Activated CD4-positive, alpha-beta memory T cell treated with anti-CD3 and anti-CD28 coated beads for 36 hours (primary cell): ENCODE data around the gene OST4. TPM values are rescaled to one million over a fixed set of nuclear protein-coding genes. Genes with fewer than 3 reads are reported as not detected.

ENCODE experiments used
- CTCF ChIA-PET: fragments of 350-600 bp; sonication (Branson Sonifier 250); formaldehyde crosslinking; loops from one replicate; lab custom pipeline; 2021; ENCODE audit warnings: antibody characterized with exemption, inconsistent platforms; lab: Charles Lee
- POLR2A ChIA-PET: fragments of 350-600 bp; sonication (Branson Sonifier 250); formaldehyde crosslinking; loops from one replicate; lab custom pipeline; 2021; ENCODE audit warnings: antibody characterized with exemption; lab: Charles Lee
- DNase-seq: peaks from one replicate; pipeline ENCODE4 v3.0.0-alpha.2; 2020
- H3K27ac Mint-ChIP-seq: one replicate; pipeline ENCODE4 v1.8.0; 2021; ENCODE audit warnings: mixed read lengths
- H3K27me3 Mint-ChIP-seq: one replicate; pipeline ENCODE4 v1.8.0; 2021; ENCODE audit warnings: mixed read lengths
- H3K36me3 Mint-ChIP-seq: one replicate; pipeline ENCODE4 v1.8.0; 2021; ENCODE audit warnings: mixed read lengths
- H3K4me1 Mint-ChIP-seq: one replicate; pipeline ENCODE4 v1.8.0; 2021; ENCODE audit warnings: low read depth, mixed read lengths
- H3K4me3 Mint-ChIP-seq: one replicate; pipeline ENCODE4 v1.8.0; 2021; ENCODE audit warnings: mild to moderate bottlenecking, mixed read lengths
- H3K9me3 Mint-ChIP-seq: one replicate; pipeline ENCODE4 v1.8.0; 2021; ENCODE audit warnings: mixed read lengths
- intact Hi-C: fragments of 100-400 bp; cut with micrococcal nuclease; formaldehyde crosslinking; loops from one replicate; pipeline ENCODE4 v1.15.1; 2023
- total RNA-seq, 2 experiments: library from RNA; stranded (reverse); gene quantifications; one replicate each; pipeline ENCODE4 v1.2.3, GENCODE V29; 2021

The OST4 gene
- total RNA-seq, 2 experiments from 2014 or later: 307 to 310 TPM

DNA sequence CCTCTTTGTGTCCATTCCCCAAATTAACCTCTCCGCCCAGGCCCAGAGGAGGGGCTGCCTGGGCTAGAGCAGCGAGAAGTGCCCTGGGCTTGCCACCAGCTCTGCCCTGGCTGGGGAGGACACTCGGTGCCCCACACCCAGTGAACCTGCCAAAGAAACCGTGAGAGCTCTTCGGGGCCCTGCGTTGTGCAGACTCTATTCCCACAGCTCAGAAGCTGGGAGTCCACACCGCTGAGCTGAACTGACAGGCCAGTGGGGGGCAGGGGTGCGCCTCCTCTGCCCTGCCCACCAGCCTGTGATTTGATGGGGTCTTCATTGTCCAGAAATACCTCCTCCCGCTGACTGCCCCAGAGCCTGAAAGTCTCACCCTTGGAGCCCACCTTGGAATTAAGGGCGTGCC is 28.6 kb upstream of the OST4 start:
- Mint-ChIP-seq H3K27me3 (no peaks in the 10 kb centered on the region), H3K27ac (no peak overlapping the region), H3K9me3 (no peaks in the 10 kb centered on the region), H3K36me3 (no peaks in the 10 kb centered on the region), H3K4me1 (peaks cover 9% of the 10 kb centered on the region), H3K4me3 (no peak overlapping the region)
- POLR2A ChIA-PET: no interaction called here
- intact Hi-C loops: no loop called here
- CTCF ChIA-PET: interaction anchor here (0.7 to 8.0 kb wide), 8 partner anchors 15 to 203 kb away, joined by 3 to 82 read pairs (median 4); partner anchors contain the start of genes PREB and TRIM54
- DNase-seq: no peak

DNA sequence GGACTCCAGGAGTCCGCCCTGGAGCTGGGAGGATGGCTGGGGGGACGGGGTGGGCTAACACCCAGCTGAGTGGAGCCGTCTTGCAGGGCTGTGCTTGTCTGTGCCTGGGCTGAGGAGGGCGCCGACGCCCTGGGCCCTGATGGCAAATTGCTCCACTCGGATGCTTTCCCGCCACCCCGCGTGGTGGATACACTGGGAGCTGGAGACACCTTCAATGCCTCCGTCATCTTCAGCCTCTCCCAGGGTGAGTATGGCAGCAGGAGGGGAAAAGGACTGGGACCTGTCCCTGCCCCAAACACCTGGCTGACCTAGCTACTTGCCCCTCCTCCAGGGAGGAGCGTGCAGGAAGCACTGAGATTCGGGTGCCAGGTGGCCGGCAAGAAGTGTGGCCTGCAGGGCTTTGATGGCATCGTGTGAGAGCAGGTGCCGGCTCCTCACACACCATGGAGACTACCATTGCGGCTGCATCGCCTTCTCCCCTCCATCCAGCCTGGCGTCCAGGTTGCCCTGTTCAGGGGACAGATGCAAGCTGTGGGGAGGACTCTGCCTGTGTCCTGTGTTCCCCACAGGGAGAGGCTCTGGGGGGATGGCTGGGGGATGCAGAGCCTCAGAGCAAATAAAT is 28.0 kb upstream of the OST4 start:
- POLR2A ChIA-PET: no interaction called here
- intact Hi-C loops: no loop called here
- no peaks in the 10 kb centered on the region for H3K27me3 Mint-ChIP-seq

GRCh38 chr2:27097341-27097740 is 25.9 kb upstream of the OST4 start:
- DNase-seq: no peak
- intact Hi-C loops: no loop called here
- no peaks in the 10 kb centered on the region for H3K9me3 Mint-ChIP-seq
- H3K36me3 Mint-ChIP-seq: no peaks in the 10 kb centered on the region
- ChIA-PET CTCF (interaction anchor here (1.3 to 8.0 kb wide), 4 partner anchors 9 to 184 kb away, joined by 3 to 82 read pairs (median 10); partner anchors contain the start of genes CAD and TRIM54), POLR2A (no interaction called here)
- peaks cover 9% of the 10 kb centered on the region for H3K4me1 Mint-ChIP-seq
- H3K27me3 Mint-ChIP-seq: no peaks in the 10 kb centered on the region
- H3K27ac Mint-ChIP-seq: no peak overlapping the region
- no peak overlapping the region for H3K4me3 Mint-ChIP-seq

More for the DNA sequence above, 28.0 kb upstream of the OST4 start:
- H3K36me3 Mint-ChIP-seq: no peaks in the 10 kb centered on the region
- no peaks in the 10 kb centered on the region for H3K9me3 Mint-ChIP-seq
- CTCF ChIA-PET: interaction anchor here (0.7 to 8.0 kb wide), 10 partner anchors 11 to 203 kb away, joined by 3 to 82 read pairs (median 4); partner anchors contain the start of genes PREB and TRIM54
- H3K4me1 Mint-ChIP-seq: peaks cover 9% of the 10 kb centered on the region
- no peak overlapping the region for H3K4me3 Mint-ChIP-seq
- H3K27ac Mint-ChIP-seq: no peak overlapping the region
- no peak for DNase-seq

GRCh38 chr2:27096748-27097297 is 25.4 kb upstream of the OST4 start:
- ChIA-PET POLR2A (no interaction called here), CTCF (interaction anchor here (0.8 to 8.0 kb wide), 8 partner anchors 8 to 185 kb away, joined by 3 to 82 read pairs (median 5); partner anchors contain the start of genes CAD, KHK and TRIM54)
- peaks cover 9% of the 10 kb centered on the region for H3K4me1 Mint-ChIP-seq
- intact Hi-C loops: loop anchor here (1.0 kb wide), 1 partner anchor 10 kb away; no protein-coding TSS in a partner anchor
- no peaks in the 10 kb centered on the region for H3K9me3 Mint-ChIP-seq
- no peak overlapping the region for H3K27ac Mint-ChIP-seq
- no peaks in the 10 kb centered on the region for H3K27me3 Mint-ChIP-seq
- no peaks in the 10 kb centered on the region for H3K36me3 Mint-ChIP-seq
- DNase-seq: no peak
- H3K4me3 Mint-ChIP-seq: no peak overlapping the region

- Mint-ChIP-seq H3K4me3 (peak overlapping the region; percentile 31), H3K27ac (no peak overlapping the region), H3K9me3 (no peaks in the 10 kb centered on the region), H3K36me3 (no peaks in the 10 kb centered on the region), H3K27me3 (no peaks in the 10 kb centered on the region), H3K4me1 (peaks cover 9% of the 10 kb centered on the region)
- intact Hi-C loops: loop anchor here (1.0 kb wide), 1 partner anchor 9 kb away; no protein-coding TSS in a partner anchor
- ChIA-PET CTCF (interaction anchor here (0.8 to 8.0 kb wide), 8 partner anchors 9 to 207 kb away, joined by 3 to 82 read pairs (median 4); partner anchors contain the start of genes CAD, KHK and TRIM54), POLR2A (no interaction called here)
- peak; percentile 65 for DNase-seq
Measured at GRCh38 chr2:27095745-27096651, 24.5 kb upstream of the OST4 start.

DNA sequence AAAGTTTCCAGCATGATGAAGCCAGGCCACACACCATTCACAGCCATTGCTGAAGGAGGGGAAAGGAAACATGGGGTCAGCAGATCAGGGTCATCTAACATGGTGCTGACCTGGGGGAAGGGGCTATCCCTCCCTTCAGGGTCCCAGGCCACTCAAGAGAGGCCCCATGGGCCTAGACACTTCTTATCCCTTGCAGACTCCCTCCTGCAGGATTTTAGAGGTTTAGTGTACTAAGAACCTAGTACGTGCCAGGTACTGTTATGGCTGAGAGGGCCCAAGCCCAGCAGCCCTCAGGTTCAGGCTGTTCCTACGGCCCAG is 23.9 kb upstream of the OST4 start:
- intact Hi-C loops: no loop called here

DNA sequence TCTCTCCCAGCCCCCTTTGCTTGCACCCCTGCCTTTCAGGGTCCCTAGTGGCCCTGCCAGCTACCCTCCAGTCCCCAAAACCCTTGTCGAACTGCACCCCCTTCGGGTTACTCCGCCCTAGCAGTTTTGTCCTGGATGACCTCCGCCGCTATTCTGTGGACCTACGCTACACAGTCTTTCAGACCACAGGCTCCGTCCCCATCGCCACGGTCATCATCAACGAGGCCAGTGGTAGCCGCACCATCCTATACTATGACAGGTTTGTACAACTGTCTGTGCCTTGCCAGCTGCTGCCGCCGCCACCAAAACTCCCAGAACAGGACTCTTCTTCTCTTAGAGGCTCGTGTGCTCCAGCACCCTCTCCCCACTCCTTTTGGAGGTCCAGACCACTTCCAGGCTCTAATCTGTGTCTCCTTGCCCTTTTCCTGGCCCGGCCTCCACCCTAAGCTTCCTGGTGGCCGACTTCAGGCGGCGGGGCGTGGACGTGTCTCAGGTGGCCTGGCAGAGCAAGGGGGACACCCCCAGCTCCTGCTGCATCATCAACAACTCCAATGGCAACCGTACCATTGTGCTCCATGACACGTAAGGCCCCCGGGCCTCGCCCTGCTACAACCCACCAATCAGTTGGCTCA is 23.0 kb upstream of the OST4 start:
- intact Hi-C loops: no loop called here
- Mint-ChIP-seq H3K36me3 (no peaks in the 10 kb centered on the region), H3K4me3 (no peak overlapping the region), H3K27ac (no peak overlapping the region), H3K27me3 (no peaks in the 10 kb centered on the region), H3K4me1 (peaks cover 9% of the 10 kb centered on the region), H3K9me3 (no peaks in the 10 kb centered on the region)
- DNase-seq: no peak
- POLR2A ChIA-PET: no interaction called here
- CTCF ChIA-PET: interaction anchor here (1.1 to 1.2 kb wide), 2 partner anchors 9 to 12 kb away, joined by 3 to 4 read pairs; no protein-coding TSS in a partner anchor

More for the DNA sequence above, 23.9 kb upstream of the OST4 start:
- CTCF ChIA-PET: interaction anchor here (1.0 to 8.0 kb wide), 2 partner anchors 186 to 207 kb away, joined by 3 to 82 read pairs; partner anchors contain the start of gene TRIM54
- no peak for DNase-seq
- H3K27me3 Mint-ChIP-seq: no peaks in the 10 kb centered on the region
- H3K27ac Mint-ChIP-seq: no peak overlapping the region
- H3K9me3 Mint-ChIP-seq: no peaks in the 10 kb centered on the region
- no peak overlapping the region for H3K4me3 Mint-ChIP-seq
- POLR2A ChIA-PET: no interaction called here
- H3K36me3 Mint-ChIP-seq: no peaks in the 10 kb centered on the region
- peaks cover 9% of the 10 kb centered on the region for H3K4me1 Mint-ChIP-seq

GRCh38 chr2:27093430-27094352 is 22.2 kb upstream of the OST4 start:
- Mint-ChIP-seq H3K27me3 (no peaks in the 10 kb centered on the region), H3K4me3 (no peak overlapping the region), H3K9me3 (no peaks in the 10 kb centered on the region), H3K27ac (no peak overlapping the region), H3K4me1 (peaks cover 9% of the 10 kb centered on the region), H3K36me3 (no peaks in the 10 kb centered on the region)
- CTCF ChIA-PET: interaction anchor here (0.9 to 1.7 kb wide), 4 partner anchors 8 to 42 kb away, joined by 3 to 4 read pairs (median 4); partner anchors contain the start of gene AGBL5
- intact Hi-C loops: no loop called here
- POLR2A ChIA-PET: no interaction called here
- no peak for DNase-seq

DNA sequence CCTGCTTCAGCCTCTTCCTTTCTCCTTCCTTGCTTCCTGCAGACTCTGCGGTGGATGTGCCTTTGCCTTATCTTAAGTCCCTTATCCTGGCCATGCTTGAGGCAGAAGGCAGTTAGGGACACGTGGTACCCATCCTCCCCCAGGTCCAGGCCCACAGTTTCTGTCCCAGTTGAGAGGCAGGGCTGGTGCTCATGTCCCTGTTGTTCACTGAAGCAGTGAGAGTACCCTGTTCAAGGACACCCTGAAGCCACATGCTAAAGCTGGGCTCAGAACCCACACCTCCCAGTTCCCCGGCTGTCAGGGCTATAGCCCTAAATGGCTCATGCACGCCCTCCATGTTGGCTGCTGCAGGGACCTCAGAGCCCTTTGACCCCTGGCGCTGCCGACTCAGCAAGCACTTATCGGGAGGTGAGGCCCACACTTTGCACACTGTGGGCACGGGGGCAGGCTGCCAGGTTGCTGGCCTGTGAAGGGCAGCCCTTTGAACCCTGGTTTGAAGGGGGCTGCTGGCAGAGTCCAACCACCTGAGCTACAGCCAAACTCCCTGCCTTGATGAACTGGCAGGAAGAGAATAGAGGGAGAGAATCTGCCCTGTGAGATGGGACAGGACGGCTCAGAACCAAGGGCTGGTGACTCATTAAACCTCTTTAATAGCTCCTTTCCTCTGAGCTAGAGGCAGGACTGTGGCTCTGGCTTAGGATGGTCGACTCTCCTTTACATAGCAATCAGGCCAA is 21.4 kb upstream of the OST4 start:
- no peaks in the 10 kb centered on the region for H3K9me3 Mint-ChIP-seq
- CTCF ChIA-PET: interaction anchor here (0.9 to 1.7 kb wide), 3 partner anchors 10 to 42 kb away, joined by 3 to 4 read pairs (median 3); partner anchors contain the start of gene AGBL5
- no peaks in the 10 kb centered on the region for H3K27me3 Mint-ChIP-seq
- H3K36me3 Mint-ChIP-seq: no peaks in the 10 kb centered on the region
- intact Hi-C loops: no loop called here
- H3K4me3 Mint-ChIP-seq: no peak overlapping the region
- POLR2A ChIA-PET: no interaction called here
- H3K4me1 Mint-ChIP-seq: peaks cover 9% of the 10 kb centered on the region
- no peak overlapping the region for H3K27ac Mint-ChIP-seq
- no peak for DNase-seq
